Effector CD4-positive, alpha-beta T cell (primary cell): ENCODE data around the gene IL36G.

Experiments
- DNase-seq: peaks from one replicate; pipeline ENCODE4 v3.0.0-alpha.2; 2020

Gene IL36G

DNA sequence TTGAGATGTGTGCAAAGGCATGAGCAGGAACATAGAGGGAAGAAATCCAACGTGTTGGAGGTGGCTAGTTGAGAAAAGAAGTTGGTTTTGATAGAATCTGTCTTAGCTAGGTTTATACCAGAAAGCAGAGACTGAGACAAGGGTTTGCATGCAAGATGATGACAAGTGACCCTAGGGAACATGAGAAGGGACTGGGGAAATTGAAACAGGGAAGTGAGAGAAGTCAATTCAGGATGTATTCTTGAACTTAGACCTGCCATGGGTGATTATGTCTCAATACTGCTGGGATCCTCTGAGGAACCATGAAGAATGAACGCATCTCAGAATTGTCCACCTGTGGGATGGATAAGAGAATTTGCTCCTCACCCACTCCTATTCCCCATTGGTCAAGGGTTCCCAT, 47.9 kb downstream of the IL36G start:
- no peak for DNase-seq

DNA sequence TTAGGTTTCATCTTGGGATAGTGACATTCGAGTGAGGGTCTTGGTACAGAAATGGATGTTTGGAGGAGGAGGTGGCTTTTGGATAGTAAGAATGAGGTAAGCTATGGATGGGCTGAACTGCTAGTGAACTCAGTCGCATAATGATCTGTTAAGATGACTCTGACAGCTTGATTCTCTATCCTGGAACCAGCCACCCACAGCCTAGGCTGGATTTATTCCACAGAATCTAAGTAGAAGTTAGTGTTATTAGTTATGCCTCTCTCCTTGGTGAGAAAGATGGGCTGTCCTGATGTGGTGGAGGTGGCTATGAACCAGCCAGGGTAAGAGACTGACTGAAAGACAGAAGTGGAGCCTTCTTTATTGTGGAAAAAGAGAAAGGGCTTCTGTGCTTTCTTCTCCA, 49.9 kb downstream of the IL36G start:
- DNase-seq = no peak

DNA sequence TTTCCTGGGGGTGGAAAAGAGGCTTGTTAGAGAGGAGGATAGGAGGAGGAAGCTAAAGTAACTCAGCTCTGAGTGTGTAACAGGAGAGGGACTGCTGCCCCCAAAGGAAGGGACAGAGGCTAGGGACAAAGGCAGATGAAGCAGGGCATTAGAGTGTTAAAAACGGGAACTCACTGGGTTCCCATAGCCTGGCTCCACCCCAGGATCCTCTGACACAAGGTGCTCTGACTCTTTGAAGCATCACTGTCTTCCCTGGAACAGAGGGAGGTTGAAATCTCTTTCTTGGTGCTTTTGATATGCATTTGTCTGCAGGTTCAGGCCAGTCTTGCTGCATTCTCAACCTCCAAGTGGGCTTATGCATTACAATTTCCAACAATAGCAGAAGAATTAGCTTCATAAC, 50.3 kb downstream of the IL36G start:
- no peak for DNase-seq

DNA sequence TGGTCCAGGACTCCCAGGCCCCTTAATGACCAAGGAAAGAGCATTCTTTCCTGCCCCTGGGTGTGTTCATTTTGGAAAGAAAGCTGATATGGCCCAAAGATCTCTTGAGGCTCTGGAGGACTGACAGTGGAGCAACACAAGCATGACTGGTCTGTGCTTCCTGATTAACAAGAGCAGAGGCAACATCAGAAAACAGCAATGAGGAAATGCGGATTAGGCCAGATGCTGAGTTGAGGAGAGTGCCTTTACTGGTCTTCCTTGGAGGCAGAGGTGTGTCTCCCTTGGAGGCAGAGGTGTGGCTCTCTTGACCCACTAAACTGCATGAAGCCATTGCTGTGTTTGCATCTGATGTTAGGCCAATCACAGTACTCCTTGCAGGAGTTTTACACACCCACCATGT, 54.9 kb downstream of the IL36G start:
- DNase-seq = no peak

DNA sequence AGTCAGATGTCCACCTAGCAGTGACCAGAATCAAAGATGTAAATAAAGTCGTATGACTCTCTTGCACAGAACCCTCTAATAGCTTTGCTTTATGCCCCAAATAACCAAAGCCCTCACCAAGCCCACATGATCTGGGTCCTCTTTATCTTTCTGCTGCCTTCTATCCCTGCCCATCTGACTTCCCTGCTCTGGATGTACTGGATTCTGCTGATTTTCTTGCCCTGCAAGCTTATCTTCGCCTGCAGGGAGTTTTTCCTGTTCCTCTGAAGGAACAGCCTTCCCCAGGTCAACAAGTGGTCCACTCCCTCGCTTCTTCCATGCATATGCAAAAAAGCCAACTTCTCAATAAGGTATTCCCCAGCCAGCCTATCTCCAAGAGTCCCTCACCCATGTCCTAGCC, 56.2 kb downstream of the IL36G start:
- no peak for DNase-seq
